IMR-90 (cell line): ENCODE measurements around the gene THSD7B. TPM values are rescaled to one million over a fixed set of nuclear protein-coding genes. Genes with fewer than 3 reads are reported as not detected.

Source experiments
- ATAC-seq: fragments of 200-7000 bp; cut with Tn5 transposase; 2 replicates; pipeline ENCODE4 v1.9.1; 2020; ENCODE audit warnings: low read depth, mild to moderate bottlenecking, moderate library complexity
- BruUV-seq: library from RNA; stranded (reverse); fragments of 400-500 nt; replicated peaks from 2 replicates; lab custom pipeline; 2021; lab: Mats Ljungman, UMichigan
- CTCF ChIA-PET: fragments of 300-600 bp; formaldehyde crosslinking; extraction: SDS; loops from one replicate; lab custom pipeline; 2021; ENCODE audit warnings: antibody characterized with exemption; lab: Yijun Ruan, JAX
- POLR2A ChIA-PET: fragments of 300-600 bp; sonication (Branson Sonifier 250); formaldehyde crosslinking; loops from one replicate; lab custom pipeline; 2022; ENCODE audit warnings: antibody characterized with exemption; ENCODE audit not compliant: unreplicated experiment; lab: Charles Lee
- DNase-seq: peaks from one replicate; pipeline ENCODE4 v3.0.0; 2013
- H2AFZ ChIP-seq: replicated peaks from 2 replicates; pipeline ENCODE3; 2013; ENCODE audit warnings: low read length, mild to moderate bottlenecking; ENCODE audit not compliant: poor library complexity
- H2AK5ac ChIP-seq: 2 replicates; pipeline ENCODE4 v1.6.1; 2013; ENCODE audit warnings: low read depth, low read length, inconsistent platforms
- H2AK9ac ChIP-seq: replicated peaks from 2 replicates; pipeline ENCODE3; 2013; ENCODE audit warnings: mild to moderate bottlenecking, low read depth, low read length, moderate library complexity; ENCODE audit not compliant: poor library complexity
- H2BK120ac ChIP-seq: 2 replicates; pipeline ENCODE4 v1.6.1; 2013; ENCODE audit warnings: low read depth, low read length, inconsistent platforms
- H2BK15ac ChIP-seq: 3 replicates; pipeline ENCODE4 v1.6.1; 2013; ENCODE audit warnings: low read depth, low read length, inconsistent platforms
- H2BK20ac ChIP-seq: 2 replicates; pipeline ENCODE4 v1.6.1; 2013; ENCODE audit warnings: low read depth, mild to moderate bottlenecking, inconsistent platforms, low read length, moderate library complexity
- H2BK5ac ChIP-seq: 2 replicates; pipeline ENCODE4 v1.6.1; 2013; ENCODE audit warnings: mild to moderate bottlenecking, low read depth, low read length, inconsistent platforms; ENCODE audit not compliant: poor library complexity, severe bottlenecking
- H3K14ac ChIP-seq: replicated peaks from 2 replicates; pipeline ENCODE4 v1.6.1; 2013; ENCODE audit warnings: low read depth, low read length, inconsistent platforms
- H3K18ac ChIP-seq: 2 replicates; pipeline ENCODE4 v1.6.1; 2013; ENCODE audit warnings: low read depth, low read length, control low read depth
- H3K23ac ChIP-seq: 2 replicates; pipeline ENCODE4 v1.6.1; 2013; ENCODE audit warnings: low read depth, low read length, inconsistent platforms
- H3K27ac ChIP-seq: 2 replicates; pipeline ENCODE4 v1.5.1; 2013; ENCODE audit warnings: mild to moderate bottlenecking, control low read depth, low read length; ENCODE audit not compliant: insufficient read depth
- H3K27me3 ChIP-seq: 2 replicates; pipeline ENCODE4 v1.6.1; 2013; ENCODE audit warnings: low read length; ENCODE audit not compliant: control insufficient read depth, insufficient read depth
- H3K36me3 ChIP-seq: 2 replicates; pipeline ENCODE4 v1.6.1; 2013; ENCODE audit warnings: low read length, mixed read lengths; ENCODE audit not compliant: control insufficient read depth, insufficient read depth
- H3K4ac ChIP-seq: 2 replicates; pipeline ENCODE4 v1.6.1; 2013; ENCODE audit warnings: low read depth, low read length, inconsistent platforms
- H3K4me1 ChIP-seq: 2 replicates; pipeline ENCODE4 v1.6.1; 2013; ENCODE audit warnings: low read length, mixed read lengths; ENCODE audit not compliant: control insufficient read depth, insufficient read depth
- H3K4me2 ChIP-seq: 2 replicates; pipeline ENCODE4 v1.6.1; 2013; ENCODE audit warnings: low read depth, mild to moderate bottlenecking, control low read depth, low read length, moderate library complexity
- H3K4me3 ChIP-seq: 2 replicates; pipeline ENCODE4 v1.5.1; 2013; ENCODE audit warnings: low read depth, mild to moderate bottlenecking, control low read depth, low read length, moderate library complexity; ENCODE audit not compliant: insufficient read depth
- H3K56ac ChIP-seq: 2 replicates; pipeline ENCODE4 v1.6.1; 2013; ENCODE audit warnings: low read length, inconsistent platforms; ENCODE audit not compliant: insufficient read depth; ENCODE audit errors: extremely low read depth
- H3K79me1 ChIP-seq, 2 experiments: 2 replicates each; pipeline ENCODE4 v1.6.1; 2013; ENCODE audit warnings: low read length in 2 of 2, inconsistent platforms in 1 of 2, low read depth in 1 of 2
- H3K9ac ChIP-seq: 2 replicates; pipeline ENCODE4 v1.6.1; 2013; ENCODE audit warnings: low read depth, low read length, control low read depth
- H3K9me1 ChIP-seq: 2 replicates; pipeline ENCODE4 v1.6.1; 2013; ENCODE audit warnings: low read length, inconsistent platforms; ENCODE audit not compliant: insufficient read depth
- H3K9me3 ChIP-seq: 2 replicates; pipeline ENCODE4 v1.6.1; 2013; ENCODE audit warnings: low read length; ENCODE audit not compliant: control insufficient read depth, insufficient read depth
- H4K20me1 ChIP-seq: 2 replicates; pipeline ENCODE4 v1.6.1; 2013; ENCODE audit warnings: low read length, inconsistent platforms; ENCODE audit not compliant: insufficient read depth
- H4K5ac ChIP-seq: 2 replicates; pipeline ENCODE4 v1.6.1; 2013; ENCODE audit warnings: mild to moderate bottlenecking, low read depth, low read length, control low read depth
- H4K8ac ChIP-seq, 2 experiments: 2 replicates each; pipeline ENCODE4 v1.6.1; 2013; ENCODE audit warnings: low read depth in 2 of 2, low read length in 2 of 2, control low read depth in 1 of 2, inconsistent platforms in 1 of 2
- H4K91ac ChIP-seq: 2 replicates; pipeline ENCODE4 v1.6.1; 2013; ENCODE audit warnings: low read depth, low read length, inconsistent platforms; ENCODE audit not compliant: insufficient read depth
- CHD1 ChIP-seq: IDR thresholded peaks from 2 replicates; pipeline ENCODE4 v1.6.1; 2012; ENCODE audit warnings: low read depth, low read length, improper control_type of control experiment
- MAZ ChIP-seq: IDR thresholded peaks from 2 replicates; pipeline ENCODE4 v1.6.1; 2012; ENCODE audit warnings: low read depth, mild to moderate bottlenecking, low read length, improper control_type of control experiment, moderate library complexity, borderline replicate concordance
- RFX5 ChIP-seq: IDR thresholded peaks from 2 replicates; pipeline ENCODE4 v1.8.0; 2012; ENCODE audit warnings: low read depth, mild to moderate bottlenecking, low read length, moderate library complexity
- WGBS, 2 experiments: methylation state at CpG; one replicate each; pipeline versions ENCODE4 v1.1.5 to v1.1.7; 2013; ENCODE audit warnings: missing lambda C conversion rate in 2 of 2; ENCODE audit not compliant: insufficient read length in 1 of 2; ENCODE audit errors: extremely low coverage in 2 of 2; 5-methylcytosine and 5-hydroxymethylcytosine counted together
- dilution Hi-C: fragments of 300-500 bp; cut with HindIII; formaldehyde crosslinking; loops from one replicate; pipeline ENCODE4 v1.14.3; 2018; ENCODE audit warnings: low sequenced_read_pairs; ENCODE audit not compliant: unreplicated experiment
- in situ Hi-C: fragments of 300-500 bp; cut with MboI; formaldehyde crosslinking; loops from 3 replicates; pipeline ENCODE4 v1.14.3; 2019; ENCODE audit warnings: low sequenced_read_pairs, inconsistent platforms, mixed read lengths
- intact Hi-C: fragments of 100-400 bp; cut with micrococcal nuclease; formaldehyde crosslinking; loops from 2 replicates; pipeline ENCODE4 v1.10.0; 2022
- polyA plus RNA-seq, 3 experiments: library from polyadenylated mRNA; depleted of rRNA; stranded (reverse); fragments of >200 nt; gene quantifications; 2 replicates each; pipeline ENCODE4 v1.2.3, GENCODE V29; 2012; ENCODE audit warnings: low replicate concordance in 1 of 3
- total RNA-seq: library from RNA; depleted of rRNA; stranded (reverse); fragments of >200 nt; gene quantifications from 2 replicates; pipeline ENCODE4 v1.2.3, GENCODE V29; 2012
- TF ChIP-seq, protein P1 (sequence below): conservative IDR thresholded peaks from 2 replicates; pipeline ENCODE4 v1.5.1; 2012; ENCODE audit warnings: mild to moderate bottlenecking, low read depth, low read length, improper control_type of control experiment

THSD7B gene
- total and polyA plus RNA-seq, 2 of the 4 experiments (the other 2 are of a cell fraction): not detected

- Histone ChIP-seq H3K9me1 (no peaks in the 10 kb centered on the region), H3K56ac (no peak overlapping the region), H3K36me3 (no peaks in the 10 kb centered on the region), H3K79me1 (no peaks in the 10 kb centered on the region), H2BK15ac (no peak overlapping the region), H3K9me3 (peaks cover 4% of the 10 kb centered on the region; the same call in 1 of the 2 replicates), H2AFZ (no peak overlapping the region), H3K18ac (no peak overlapping the region), H4K5ac (no peak overlapping the region), H3K14ac (no peak overlapping the region), H4K20me1 (no peaks in the 10 kb centered on the region), H4K8ac (no peak overlapping the region), H3K27ac (no peak overlapping the region), H3K9ac (no peak overlapping the region), H3K4ac (no peak overlapping the region), H2AK9ac (no peak overlapping the region), H4K91ac (no peak overlapping the region), H2BK120ac (no peak overlapping the region), H3K4me2 (no peak overlapping the region), H2BK20ac (no peak overlapping the region), H3K23ac (no peak overlapping the region), H3K4me3 (no peak overlapping the region), H2AK5ac (no peak overlapping the region), H3K27me3 (no peaks in the 10 kb centered on the region), H2BK5ac (no peak overlapping the region), H3K4me1 (no peaks in the 10 kb centered on the region)
- POLR2A ChIA-PET: no interaction called here
- dilution Hi-C loops: no loop called here
- intact Hi-C loops: no loop called here
- DNase-seq (no peak), ATAC-seq (no peak)
- in situ Hi-C loops: no loop called here
- no TSS peak for BruUV-seq
- TF ChIP-seq, protein P1, sequence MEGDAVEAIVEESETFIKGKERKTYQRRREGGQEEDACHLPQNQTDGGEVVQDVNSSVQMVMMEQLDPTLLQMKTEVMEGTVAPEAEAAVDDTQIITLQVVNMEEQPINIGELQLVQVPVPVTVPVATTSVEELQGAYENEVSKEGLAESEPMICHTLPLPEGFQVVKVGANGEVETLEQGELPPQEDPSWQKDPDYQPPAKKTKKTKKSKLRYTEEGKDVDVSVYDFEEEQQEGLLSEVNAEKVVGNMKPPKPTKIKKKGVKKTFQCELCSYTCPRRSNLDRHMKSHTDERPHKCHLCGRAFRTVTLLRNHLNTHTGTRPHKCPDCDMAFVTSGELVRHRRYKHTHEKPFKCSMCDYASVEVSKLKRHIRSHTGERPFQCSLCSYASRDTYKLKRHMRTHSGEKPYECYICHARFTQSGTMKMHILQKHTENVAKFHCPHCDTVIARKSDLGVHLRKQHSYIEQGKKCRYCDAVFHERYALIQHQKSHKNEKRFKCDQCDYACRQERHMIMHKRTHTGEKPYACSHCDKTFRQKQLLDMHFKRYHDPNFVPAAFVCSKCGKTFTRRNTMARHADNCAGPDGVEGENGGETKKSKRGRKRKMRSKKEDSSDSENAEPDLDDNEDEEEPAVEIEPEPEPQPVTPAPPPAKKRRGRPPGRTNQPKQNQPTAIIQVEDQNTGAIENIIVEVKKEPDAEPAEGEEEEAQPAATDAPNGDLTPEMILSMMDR: no peak
- TF ChIP-seq MAZ (no peak), CHD1 (no peak), RFX5 (no peak)
- CTCF ChIA-PET: no interaction called here
- WGBS, 2 experiments: no CpG with 5 or more reads among the region's 6 CpGs
Measured at GRCh38 chr2:136769871-136770270, 4.5 kb downstream of the THSD7B start.
